Ramos (cell line): ENCODE measurements around the gene JAG2.

Experiments
- in situ Hi-C: fragments of 300-500 bp; cut with MboI; formaldehyde crosslinking; loops from one replicate; pipeline ENCODE4 v1.14.3; 2022; ENCODE audit warnings: low sequenced_read_pairs; ENCODE audit not compliant: unreplicated experiment

JAG2 gene

GRCh38 chr14:105144666-105145380, 23.8 kb downstream of the JAG2 start:
- in situ Hi-C loops = no loop called here

- in situ Hi-C loops = no loop called here
Measured at GRCh38 chr14:105144026-105144665, 24.4 kb downstream of the JAG2 start.

GRCh38 chr14:105143451-105144025, 25.0 kb downstream of the JAG2 start:
- in situ Hi-C loops = no loop called here

DNA sequence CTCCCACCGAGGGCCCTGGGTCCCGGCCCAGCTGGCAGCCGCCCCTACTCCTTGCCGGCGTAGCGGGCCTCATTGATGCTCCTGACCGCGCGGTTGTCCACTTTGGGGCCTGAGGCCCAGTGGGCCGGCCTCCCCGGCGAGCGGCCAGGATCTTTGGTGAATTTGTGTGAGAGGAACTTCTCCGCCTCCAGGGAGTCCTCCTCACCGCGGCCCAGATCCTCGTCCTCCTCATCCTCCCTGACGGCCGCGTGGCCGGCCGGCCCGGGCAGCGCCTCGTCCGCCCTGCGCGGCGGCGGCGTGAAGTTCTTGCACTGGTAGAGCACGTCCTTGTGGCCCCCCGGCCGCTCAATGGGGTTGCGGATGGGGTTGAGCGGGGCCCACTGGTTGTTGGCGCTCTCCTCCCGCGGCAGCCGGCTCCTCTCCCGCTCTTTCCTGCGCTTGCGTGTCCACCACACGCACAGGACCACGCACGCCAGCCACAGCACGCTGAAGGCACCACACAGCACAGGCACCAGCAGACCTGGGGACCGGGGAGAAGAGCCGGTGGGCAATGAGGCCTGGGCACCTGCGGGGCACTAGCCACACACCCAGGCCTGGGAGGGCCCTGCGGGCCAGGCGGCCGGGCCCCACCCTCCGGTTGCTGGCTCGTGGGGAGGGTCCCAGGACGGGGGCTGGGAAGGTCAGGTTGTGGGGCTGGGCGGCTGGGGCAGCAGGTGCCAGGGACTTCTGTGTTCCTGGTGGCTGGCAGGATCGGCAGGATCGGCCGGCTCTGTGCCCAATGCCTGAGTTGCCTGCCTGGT, 25.7 kb downstream of the JAG2 start:
- in situ Hi-C loops = no loop called here

DNA sequence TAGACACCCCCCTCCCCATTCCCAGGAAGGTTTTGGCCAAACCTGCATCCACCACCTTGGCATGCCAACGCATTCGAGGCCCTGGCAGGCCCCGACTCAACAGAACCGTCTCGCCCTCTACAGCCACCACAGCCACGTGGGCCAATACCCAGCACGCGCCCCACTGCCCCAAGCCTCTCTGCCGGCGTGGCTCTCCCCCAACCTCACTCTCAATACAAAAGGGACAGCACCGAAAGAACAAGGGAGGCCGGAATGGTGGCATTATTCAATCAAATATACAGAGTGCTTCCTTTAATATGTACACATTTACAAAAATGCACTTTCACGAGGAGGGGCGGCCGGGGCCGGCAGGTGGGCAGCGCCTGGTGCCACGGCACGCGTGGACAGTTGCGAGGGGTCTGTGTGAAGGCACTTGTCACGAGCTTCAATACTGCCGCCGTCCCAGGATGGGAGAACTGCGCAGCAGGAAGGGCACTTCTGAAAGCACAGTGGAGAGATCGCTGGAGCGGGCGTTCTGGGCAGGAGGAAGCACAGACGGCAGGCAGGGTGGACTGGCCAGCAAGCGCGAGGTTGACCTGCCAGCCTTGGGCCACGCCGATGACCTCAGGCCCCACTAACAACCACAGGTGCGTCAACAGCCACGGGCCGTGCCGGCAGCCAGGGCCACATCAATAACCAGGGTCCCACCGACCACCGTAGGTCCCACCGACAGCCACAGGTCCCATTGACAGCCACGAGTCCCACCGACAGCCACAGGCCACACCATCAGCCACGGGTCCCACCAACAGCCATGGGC, 26.9 kb downstream of the JAG2 start:
- in situ Hi-C loops = no loop called here

GRCh38 chr14:105141026-105141425, 27.6 kb downstream of the JAG2 start:
- in situ Hi-C loops = no loop called here

GRCh38 chr14:105140581-105140980, 28.0 kb downstream of the JAG2 start:
- in situ Hi-C loops = no loop called here

- in situ Hi-C loops = no loop called here
Measured at GRCh38 chr14:105139831-105140239, 28.7 kb downstream of the JAG2 start.

- in situ Hi-C loops = no loop called here
Measured at GRCh38 chr14:105139212-105139825, 29.3 kb downstream of the JAG2 start.

DNA sequence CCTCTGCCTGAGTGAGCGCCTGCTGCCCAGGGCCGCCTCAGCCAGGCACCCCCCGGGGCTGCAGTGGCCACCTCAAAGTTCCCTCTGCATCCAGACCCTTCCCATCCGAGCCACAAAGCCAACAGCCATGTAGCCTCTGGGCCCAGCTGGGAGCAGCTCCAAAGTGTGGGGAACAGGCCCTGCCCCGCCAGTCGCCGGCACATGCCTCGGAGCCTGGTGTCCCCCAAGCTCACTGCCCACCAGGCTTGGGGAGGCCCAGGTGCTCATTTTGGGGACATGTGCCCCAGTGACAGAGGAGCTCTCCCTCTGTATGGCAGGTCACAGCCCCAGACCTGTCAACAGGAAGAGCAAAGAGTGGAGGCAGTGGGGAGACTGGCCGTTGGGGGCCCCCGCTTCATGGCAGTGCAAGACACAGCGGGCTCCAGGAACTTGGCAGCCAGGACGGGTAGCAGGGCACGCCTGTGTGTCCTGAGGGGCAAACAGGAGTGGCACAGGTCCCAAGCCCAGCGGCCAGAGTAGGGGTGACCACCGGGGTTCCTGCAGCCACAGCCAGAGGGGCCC, 29.9 kb downstream of the JAG2 start:
- in situ Hi-C loops = no loop called here

DNA sequence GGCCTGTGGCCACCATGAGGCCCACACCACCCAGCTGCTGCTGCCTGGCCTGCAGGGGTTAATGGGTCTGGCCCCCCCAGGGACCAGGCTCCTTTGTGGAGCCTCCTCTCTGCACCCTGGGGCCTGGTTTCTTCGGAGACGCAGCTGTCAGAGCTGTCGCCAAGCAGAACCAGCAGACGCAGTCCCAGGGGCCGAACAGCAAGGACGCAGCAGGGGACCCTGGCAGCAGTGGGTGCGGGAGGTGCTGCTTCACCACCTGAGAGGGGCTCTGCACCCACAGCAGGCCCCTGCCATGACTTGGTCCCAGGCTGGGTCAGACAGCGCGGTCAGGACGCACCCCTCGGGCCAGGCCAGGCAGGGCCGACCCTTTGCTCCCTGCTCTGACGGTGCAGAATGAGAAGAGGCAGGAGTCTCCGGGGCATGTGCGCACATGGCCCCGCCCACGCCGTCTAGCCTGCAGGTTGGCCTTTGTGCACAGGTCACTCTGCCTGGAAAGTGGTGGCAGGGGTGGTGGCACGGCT, 30.5 kb downstream of the JAG2 start:
- in situ Hi-C loops = no loop called here

- in situ Hi-C loops = no loop called here
Measured at GRCh38 chr14:105137481-105138020, 31.0 kb downstream of the JAG2 start.

GRCh38 chr14:105136401-105137322, 31.9 kb downstream of the JAG2 start:
- in situ Hi-C loops = no loop called here

DNA sequence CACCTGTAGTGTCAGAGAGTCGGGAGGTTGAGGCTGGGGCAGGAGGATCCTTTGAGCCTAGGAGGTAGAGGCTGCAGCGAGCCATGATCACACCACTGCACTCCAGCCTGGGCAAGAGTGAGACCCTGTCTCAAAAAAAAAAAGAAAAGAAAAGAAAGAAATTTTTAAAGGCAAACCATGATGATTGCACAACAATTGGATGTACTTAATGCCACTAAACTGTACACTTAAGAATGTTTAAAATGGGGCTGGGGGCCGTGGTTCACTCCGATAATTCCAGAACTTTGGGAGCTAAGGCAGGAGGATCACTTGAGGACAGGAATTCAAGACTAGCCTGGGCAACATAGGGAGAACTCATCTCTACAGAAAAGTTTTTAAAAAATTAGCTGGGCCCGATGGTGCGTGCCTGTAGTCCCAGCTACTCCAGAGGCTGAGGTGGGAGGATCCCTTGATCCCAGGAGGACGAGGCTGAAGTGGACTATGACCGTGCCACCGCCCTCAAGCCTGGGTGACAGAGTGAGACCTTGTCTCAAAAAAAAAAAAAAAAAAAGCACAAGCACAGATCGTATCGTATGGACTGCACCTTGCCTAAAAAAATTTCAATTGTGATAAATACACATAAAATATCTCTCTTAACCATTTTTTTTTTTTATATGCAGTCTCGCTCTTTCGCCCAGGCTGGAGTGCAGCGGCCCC, 32.7 kb downstream of the JAG2 start:
- in situ Hi-C loops = no loop called here

- in situ Hi-C loops = no loop called here
Measured at GRCh38 chr14:105132921-105133654, 35.5 kb downstream of the JAG2 start.

- in situ Hi-C loops = no loop called here
Measured at GRCh38 chr14:105131241-105131640, 37.3 kb downstream of the JAG2 start.

GRCh38 chr14:105128059-105128458, 40.5 kb downstream of the JAG2 start:
- in situ Hi-C loops = no loop called here
